IMR-90 (cell line): Measurements from ENCODE around the gene ARFGAP2. TPM values are rescaled to one million over a fixed set of nuclear protein-coding genes. Genes with fewer than 3 reads are reported as not detected.

Source experiments
- ATAC-seq: fragments of 200-7000 bp; cut with Tn5 transposase; 2 replicates; pipeline ENCODE4 v1.9.1; 2020; ENCODE audit warnings: low read depth, mild to moderate bottlenecking, moderate library complexity
- BruUV-seq: library from RNA; stranded (reverse); fragments of 400-500 nt; replicated peaks from 2 replicates; lab custom pipeline; 2021; lab: Mats Ljungman, UMichigan
- CTCF ChIA-PET: fragments of 300-600 bp; formaldehyde crosslinking; extraction: SDS; loops from one replicate; lab custom pipeline; 2021; ENCODE audit warnings: antibody characterized with exemption; lab: Yijun Ruan, JAX
- POLR2A ChIA-PET: fragments of 300-600 bp; sonication (Branson Sonifier 250); formaldehyde crosslinking; loops from one replicate; lab custom pipeline; 2022; ENCODE audit warnings: antibody characterized with exemption; ENCODE audit not compliant: unreplicated experiment; lab: Charles Lee
- DNase-seq: peaks from one replicate; pipeline ENCODE4 v3.0.0; 2013
- H2AFZ ChIP-seq: replicated peaks from 2 replicates; pipeline ENCODE3; 2013; ENCODE audit warnings: low read length, mild to moderate bottlenecking; ENCODE audit not compliant: poor library complexity
- H2AK5ac ChIP-seq: 2 replicates; pipeline ENCODE4 v1.6.1; 2013; ENCODE audit warnings: low read depth, low read length, inconsistent platforms
- H2AK9ac ChIP-seq: replicated peaks from 2 replicates; pipeline ENCODE3; 2013; ENCODE audit warnings: mild to moderate bottlenecking, low read depth, low read length, moderate library complexity; ENCODE audit not compliant: poor library complexity
- H2BK120ac ChIP-seq: 2 replicates; pipeline ENCODE4 v1.6.1; 2013; ENCODE audit warnings: low read depth, low read length, inconsistent platforms
- H2BK15ac ChIP-seq: 3 replicates; pipeline ENCODE4 v1.6.1; 2013; ENCODE audit warnings: low read depth, low read length, inconsistent platforms
- H2BK20ac ChIP-seq: 2 replicates; pipeline ENCODE4 v1.6.1; 2013; ENCODE audit warnings: low read depth, mild to moderate bottlenecking, inconsistent platforms, low read length, moderate library complexity
- H2BK5ac ChIP-seq: 2 replicates; pipeline ENCODE4 v1.6.1; 2013; ENCODE audit warnings: mild to moderate bottlenecking, low read depth, low read length, inconsistent platforms; ENCODE audit not compliant: poor library complexity, severe bottlenecking
- H3K14ac ChIP-seq: replicated peaks from 2 replicates; pipeline ENCODE4 v1.6.1; 2013; ENCODE audit warnings: low read depth, low read length, inconsistent platforms
- H3K18ac ChIP-seq: 2 replicates; pipeline ENCODE4 v1.6.1; 2013; ENCODE audit warnings: low read depth, low read length, control low read depth
- H3K23ac ChIP-seq: 2 replicates; pipeline ENCODE4 v1.6.1; 2013; ENCODE audit warnings: low read depth, low read length, inconsistent platforms
- H3K27ac ChIP-seq: 2 replicates; pipeline ENCODE4 v1.5.1; 2013; ENCODE audit warnings: mild to moderate bottlenecking, control low read depth, low read length; ENCODE audit not compliant: insufficient read depth
- H3K27me3 ChIP-seq: 2 replicates; pipeline ENCODE4 v1.6.1; 2013; ENCODE audit warnings: low read length; ENCODE audit not compliant: control insufficient read depth, insufficient read depth
- H3K36me3 ChIP-seq: 2 replicates; pipeline ENCODE4 v1.6.1; 2013; ENCODE audit warnings: low read length, mixed read lengths; ENCODE audit not compliant: control insufficient read depth, insufficient read depth
- H3K4ac ChIP-seq: 2 replicates; pipeline ENCODE4 v1.6.1; 2013; ENCODE audit warnings: low read depth, low read length, inconsistent platforms
- H3K4me1 ChIP-seq: 2 replicates; pipeline ENCODE4 v1.6.1; 2013; ENCODE audit warnings: low read length, mixed read lengths; ENCODE audit not compliant: control insufficient read depth, insufficient read depth
- H3K4me2 ChIP-seq: 2 replicates; pipeline ENCODE4 v1.6.1; 2013; ENCODE audit warnings: low read depth, mild to moderate bottlenecking, control low read depth, low read length, moderate library complexity
- H3K4me3 ChIP-seq: 2 replicates; pipeline ENCODE4 v1.5.1; 2013; ENCODE audit warnings: low read depth, mild to moderate bottlenecking, control low read depth, low read length, moderate library complexity; ENCODE audit not compliant: insufficient read depth
- H3K56ac ChIP-seq: 2 replicates; pipeline ENCODE4 v1.6.1; 2013; ENCODE audit warnings: low read length, inconsistent platforms; ENCODE audit not compliant: insufficient read depth; ENCODE audit errors: extremely low read depth
- H3K79me1 ChIP-seq, 2 experiments: 2 replicates each; pipeline ENCODE4 v1.6.1; 2013; ENCODE audit warnings: low read length in 2 of 2, inconsistent platforms in 1 of 2, low read depth in 1 of 2
- H3K9ac ChIP-seq: 2 replicates; pipeline ENCODE4 v1.6.1; 2013; ENCODE audit warnings: low read depth, low read length, control low read depth
- H3K9me1 ChIP-seq: 2 replicates; pipeline ENCODE4 v1.6.1; 2013; ENCODE audit warnings: low read length, inconsistent platforms; ENCODE audit not compliant: insufficient read depth
- H3K9me3 ChIP-seq: 2 replicates; pipeline ENCODE4 v1.6.1; 2013; ENCODE audit warnings: low read length; ENCODE audit not compliant: control insufficient read depth, insufficient read depth
- H4K20me1 ChIP-seq: 2 replicates; pipeline ENCODE4 v1.6.1; 2013; ENCODE audit warnings: low read length, inconsistent platforms; ENCODE audit not compliant: insufficient read depth
- H4K5ac ChIP-seq: 2 replicates; pipeline ENCODE4 v1.6.1; 2013; ENCODE audit warnings: mild to moderate bottlenecking, low read depth, low read length, control low read depth
- H4K8ac ChIP-seq, 2 experiments: 2 replicates each; pipeline ENCODE4 v1.6.1; 2013; ENCODE audit warnings: low read depth in 2 of 2, low read length in 2 of 2, control low read depth in 1 of 2, inconsistent platforms in 1 of 2
- H4K91ac ChIP-seq: 2 replicates; pipeline ENCODE4 v1.6.1; 2013; ENCODE audit warnings: low read depth, low read length, inconsistent platforms; ENCODE audit not compliant: insufficient read depth
- CEBPB ChIP-seq: IDR thresholded peaks from 2 replicates; pipeline ENCODE4 v1.6.1; 2012; ENCODE audit warnings: low read depth, low read length, improper control_type of control experiment
- CHD1 ChIP-seq: IDR thresholded peaks from 2 replicates; pipeline ENCODE4 v1.6.1; 2012; ENCODE audit warnings: low read depth, low read length, improper control_type of control experiment
- MAFK ChIP-seq: IDR thresholded peaks from 2 replicates; pipeline ENCODE4 v1.6.1; 2012; ENCODE audit warnings: low read depth, low read length, improper control_type of control experiment
- NFE2L2 ChIP-seq: fragments of 150-350 bp; IDR thresholded peaks from 2 replicates; pipeline ENCODE4 v1.6.1; 2016; ENCODE audit warnings: low read depth, mild to moderate bottlenecking, low read length
- RCOR1 ChIP-seq: IDR thresholded peaks from 2 replicates; pipeline ENCODE4 v1.6.1; 2012; ENCODE audit warnings: mild to moderate bottlenecking, low read length, improper control_type of control experiment; ENCODE audit not compliant: insufficient replicate concordance
- RFX5 ChIP-seq: IDR thresholded peaks from 2 replicates; pipeline ENCODE4 v1.8.0; 2012; ENCODE audit warnings: low read depth, mild to moderate bottlenecking, low read length, moderate library complexity
- WGBS, 2 experiments: methylation state at CpG; one replicate each; pipeline versions ENCODE4 v1.1.5 to v1.1.7; 2013; ENCODE audit warnings: missing lambda C conversion rate in 2 of 2; ENCODE audit not compliant: insufficient read length in 1 of 2; ENCODE audit errors: extremely low coverage in 2 of 2; 5-methylcytosine and 5-hydroxymethylcytosine counted together
- dilution Hi-C: fragments of 300-500 bp; cut with HindIII; formaldehyde crosslinking; loops from one replicate; pipeline ENCODE4 v1.14.3; 2018; ENCODE audit warnings: low sequenced_read_pairs; ENCODE audit not compliant: unreplicated experiment
- in situ Hi-C: fragments of 300-500 bp; cut with MboI; formaldehyde crosslinking; loops from 3 replicates; pipeline ENCODE4 v1.14.3; 2019; ENCODE audit warnings: low sequenced_read_pairs, inconsistent platforms, mixed read lengths
- intact Hi-C: fragments of 100-400 bp; cut with micrococcal nuclease; formaldehyde crosslinking; loops from 2 replicates; pipeline ENCODE4 v1.10.0; 2022
- polyA plus RNA-seq, 3 experiments: library from polyadenylated mRNA; depleted of rRNA; stranded (reverse); fragments of >200 nt; gene quantifications; 2 replicates each; pipeline ENCODE4 v1.2.3, GENCODE V29; 2012; ENCODE audit warnings: low replicate concordance in 1 of 3
- total RNA-seq: library from RNA; depleted of rRNA; stranded (reverse); fragments of >200 nt; gene quantifications from 2 replicates; pipeline ENCODE4 v1.2.3, GENCODE V29; 2012

Gene ARFGAP2
- total and polyA plus RNA-seq, 2 of the 4 experiments (the other 2 are of a cell fraction), result 54.7 to 87.8 TPM

DNA sequence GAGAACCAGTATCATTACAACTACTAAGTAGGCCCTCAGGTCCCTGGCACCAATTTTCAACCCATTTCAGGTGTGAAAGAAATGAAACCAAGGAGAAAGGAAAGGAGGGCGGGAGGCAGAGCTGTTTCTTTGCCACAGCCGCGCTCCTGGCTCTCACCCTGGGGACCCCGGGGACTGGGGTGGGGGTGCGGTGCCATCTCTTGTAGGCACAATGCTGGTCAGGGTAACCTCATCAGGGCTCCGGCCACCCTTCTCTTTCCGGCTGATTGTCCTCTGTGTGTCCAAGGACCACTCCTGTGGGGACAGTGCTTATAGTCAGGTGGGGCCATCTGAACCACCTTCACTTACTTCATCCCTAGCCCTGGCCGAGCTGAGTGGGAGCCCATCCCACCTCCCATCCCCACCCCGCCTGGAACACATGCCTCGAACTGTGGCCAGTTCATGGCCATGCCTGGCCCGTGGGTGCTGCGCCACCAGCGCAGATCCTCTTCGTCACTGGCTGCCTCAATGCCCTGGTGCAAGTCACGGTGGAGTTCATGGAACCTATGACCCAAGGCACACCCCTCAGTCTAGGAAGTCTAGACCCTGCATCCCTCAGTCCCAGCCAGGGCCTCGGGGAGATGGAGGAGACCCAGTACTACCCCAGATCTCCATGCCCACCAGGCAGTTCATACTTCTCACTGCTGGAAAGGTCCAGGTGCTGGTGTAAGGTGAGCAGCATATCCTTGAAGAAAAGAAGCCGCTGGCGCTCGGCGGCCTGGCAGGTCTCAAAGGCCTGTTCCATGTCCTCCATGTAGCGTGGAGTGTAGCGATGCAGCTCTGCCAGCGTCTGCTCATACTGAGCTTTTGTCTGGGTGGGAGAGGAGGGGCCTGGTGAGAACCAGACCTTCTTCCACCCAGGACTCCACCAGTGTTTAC is 2.3 kb upstream of the ARFGAP2 start:
- no peak overlapping the region for H3K56ac ChIP-seq
- no peak overlapping the region for H2BK5ac ChIP-seq
- intact Hi-C loops (no loop called here), dilution Hi-C loops (no loop called here), in situ Hi-C loops (loop anchor here (5.0 kb wide), 1 partner anchor 83 kb away; no protein-coding TSS in a partner anchor)
- no peak overlapping the region for H4K5ac ChIP-seq
- ATAC-seq (no peak), DNase-seq (no peak)
- no peaks in the 10 kb centered on the region for H3K27me3 ChIP-seq
- CTCF ChIA-PET, result interaction anchor here (1.0 to 1.1 kb wide), 2 partner anchors 80 to 176 kb away, joined by 4 read pairs; no protein-coding TSS in a partner anchor
- H2BK120ac ChIP-seq, result no peak overlapping the region
- H2BK15ac ChIP-seq, result no peak overlapping the region
- 0 out of 2 replicates have a peak, but pooled peaks cover 10% of the 10 kb centered on the region for H4K20me1 ChIP-seq
- 95% methylated on average over 9 of the region's 23 CpGs; no CpG with 5 or more reads in 1 of the 2 experiments for WGBS, 2 experiments
- no peak overlapping the region for H3K27ac ChIP-seq
- H2AK5ac ChIP-seq, result no peak overlapping the region
- BruUV-seq, result no TSS peak
- H3K9me1 ChIP-seq, result 0 out of 2 replicates have a peak, but pooled peaks cover 3% of the 10 kb centered on the region
- no peak overlapping the region for H3K14ac ChIP-seq
- peak overlapping the region; percentile 85 for H2AK9ac ChIP-seq
- H3K23ac ChIP-seq, result no peak overlapping the region
- H2AFZ ChIP-seq, result no peak overlapping the region
- TF ChIP-seq MAFK (no peak), RFX5 (no peak), NFE2L2 (no peak), CEBPB (no peak), CHD1 (no peak), RCOR1 (no peak)
- peaks cover 29% of the 10 kb centered on the region for H3K36me3 ChIP-seq
- no peak overlapping the region for H3K9ac ChIP-seq
- peaks cover 3 to 38% of the 10 kb centered on the region in 2 experiments; a peak in 3 of 4 replicates for H3K79me1 ChIP-seq
- no peak overlapping the region for H3K4me2 ChIP-seq
- H2BK20ac ChIP-seq, result no peak overlapping the region
- H3K9me3 ChIP-seq, result no peaks in the 10 kb centered on the region
- no peak overlapping the region for H4K91ac ChIP-seq
- H3K18ac ChIP-seq, result no peak overlapping the region
- POLR2A ChIA-PET, result no interaction called here
- H3K4me1 ChIP-seq, result peaks cover 9% of the 10 kb centered on the region
- H4K8ac ChIP-seq, result no peak overlapping the region
- no peak overlapping the region for H3K4ac ChIP-seq
- H3K4me3 ChIP-seq, result no peak overlapping the region
